ENCODE measurements around the gene IRAK2.

DNA sequence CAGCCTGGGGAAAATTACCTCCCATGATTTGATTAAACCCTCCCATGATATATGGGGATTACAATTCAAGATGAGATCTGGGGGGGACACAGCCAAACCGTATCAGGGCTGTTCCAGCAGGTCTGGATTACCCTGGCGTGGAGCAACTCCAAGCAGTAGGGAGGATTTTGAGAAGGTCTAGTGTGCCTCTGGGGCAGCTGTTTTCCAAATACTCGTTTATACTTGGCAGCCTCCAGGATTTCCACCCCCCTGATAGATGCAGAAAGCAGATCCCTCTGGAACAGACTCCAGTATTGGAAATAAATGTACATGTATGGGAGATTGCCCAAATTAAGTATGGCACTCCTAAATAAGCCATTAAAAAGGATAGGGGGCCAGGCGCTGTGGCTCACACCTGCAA lies 7.7 kb upstream of the IRAK2 start:
- no peak for TF ChIP-seq EZH2 (IDR thresholded peaks at IDR 0.05; ENCODE audit: insufficient read depth, low read length)
- no peak for TF ChIP-seq CTCF (IDR thresholded peaks at IDR 0.05; ENCODE audit: insufficient read depth, low read depth, low read length)

All from astrocyte (in vitro differentiated cells and primary cell).